Frontal cortex (tissue), 4 donors: Measurements from ENCODE around the gene ANKMY1. TPM values are rescaled to one million over a fixed set of nuclear protein-coding genes. Genes with fewer than 3 reads are reported as not detected.

Experiments used
- DNase-seq, 2 donors: peaks; one replicate each; pipeline ENCODE4 v3.0.0; 2012; ENCODE audit warnings: low spot score in 2 of 2
- FAIRE-seq: peaks from 2 replicates; lab custom pipeline; 2012; peaks lifted over from hg19 to GRCh38; lab: Jason Lieb, UNC
- total RNA-seq: library from RNA; depleted of rRNA; stranded (reverse); fragments of >200 nt; gene quantifications from one replicate; pipeline ENCODE4 v1.2.3, GENCODE V29; 2014
- donor health status: control.
- donor health status: control.
- donor health status: control.

ANKMY1 gene
- total RNA-seq, 1 donor from 2014 or later: 4.9 TPM

DNA sequence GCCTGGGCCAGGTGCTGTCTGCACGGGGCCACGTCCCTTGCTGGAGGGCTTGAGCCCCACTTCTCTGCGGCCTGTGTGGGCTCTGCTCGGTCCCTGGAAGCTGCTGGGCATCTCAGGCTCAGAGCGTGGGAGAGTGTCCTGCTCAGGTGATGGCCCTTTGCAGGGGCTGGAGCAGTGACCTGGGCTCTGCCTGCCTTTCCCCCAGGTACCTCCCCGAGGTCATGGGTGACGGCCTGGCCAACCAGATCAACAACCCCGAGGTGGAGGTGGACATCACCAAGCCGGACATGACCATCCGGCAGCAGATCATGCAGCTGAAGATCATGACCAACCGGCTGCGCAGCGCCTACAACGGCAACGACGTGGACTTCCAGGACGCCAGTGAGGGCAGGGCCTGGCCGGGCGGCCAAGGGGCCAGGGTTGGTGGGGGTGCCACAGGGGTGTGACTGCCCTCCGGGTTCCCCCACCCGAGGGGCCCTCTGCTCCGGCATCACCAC is 92.5 kb downstream of the ANKMY1 start:
- FAIRE-seq: no peak
- DNase-seq: peak in 1 of 2 donors; percentile 16

DNA sequence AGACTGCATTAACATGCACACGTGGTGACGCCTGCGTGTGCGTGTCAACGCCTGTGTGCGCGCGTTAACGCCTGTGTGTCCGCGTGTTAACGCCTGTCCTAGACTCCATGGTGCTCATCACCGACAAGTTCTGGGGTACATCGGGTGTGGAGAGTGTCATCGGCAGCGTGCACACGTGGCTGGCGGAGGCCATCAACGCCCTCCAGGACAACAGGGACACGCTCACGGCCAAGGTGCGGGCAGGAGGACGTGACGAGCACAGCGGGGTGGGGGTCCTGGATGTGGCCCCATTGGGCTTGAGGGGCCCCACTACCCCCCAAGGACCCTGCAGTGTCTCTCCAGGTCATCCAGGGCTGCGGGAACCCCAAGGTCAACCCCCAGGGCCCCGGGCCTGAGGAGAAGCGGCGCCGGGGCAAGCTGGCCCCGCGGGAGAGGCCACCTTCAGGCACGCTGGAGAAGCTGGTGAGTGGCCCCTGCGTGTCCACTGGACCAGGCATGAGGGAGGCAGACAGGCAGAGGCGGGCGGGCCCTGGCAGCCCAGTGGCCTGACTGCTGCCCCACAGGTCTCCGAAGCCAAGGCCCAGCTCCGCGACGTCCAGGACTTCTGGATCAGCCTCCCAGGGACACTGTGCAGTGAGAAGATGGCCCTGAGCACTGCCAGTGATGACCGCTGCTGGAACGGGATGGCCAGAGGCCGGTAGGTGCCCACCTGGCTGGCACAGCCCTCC is 93.1 kb downstream of the ANKMY1 start:
- peak in 1 of 2 donors; percentile 10 for DNase-seq
- no peak for FAIRE-seq

- FAIRE-seq: no peak
- peak in 1 of 2 donors; percentile 10 for DNase-seq
Observed at GRCh38 chr2:240463866-240464481, 93.8 kb downstream of the ANKMY1 start.

- peak in 1 of 2 donors; percentile 14 for DNase-seq
Observed at GRCh38 chr2:240463274-240463865, 94.4 kb downstream of the ANKMY1 start.

DNA sequence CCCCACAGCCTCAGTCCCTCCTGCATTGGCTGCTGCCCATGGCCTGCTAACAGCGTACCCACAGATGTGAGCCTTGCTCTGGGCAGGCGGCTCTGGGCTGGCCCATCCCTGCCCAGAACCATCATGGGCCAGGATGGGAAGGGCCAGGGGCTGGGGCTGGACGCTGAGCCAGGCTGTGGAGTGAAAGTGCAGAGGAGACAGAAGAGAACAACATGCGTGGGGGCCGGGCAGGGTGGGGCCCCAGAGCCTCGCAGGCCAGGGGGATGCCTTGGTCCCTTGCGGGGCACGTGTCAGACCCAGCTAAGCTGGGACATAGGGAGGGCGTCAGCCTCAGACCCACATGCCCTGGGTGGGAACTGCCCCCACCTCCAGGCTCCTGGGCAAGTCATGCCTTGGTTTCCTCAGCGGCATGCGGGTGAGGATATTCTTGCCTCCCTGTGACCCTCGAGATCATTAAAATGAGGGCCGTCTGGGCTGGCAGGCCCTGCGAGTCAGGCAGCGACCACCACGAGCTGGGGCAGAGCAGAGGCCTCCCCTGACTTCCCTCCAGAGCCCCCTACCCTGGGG is 95.0 kb downstream of the ANKMY1 start:
- DNase-seq (peak in 1 of 2 donors; percentile 22), FAIRE-seq (no peak)

More at GRCh38 chr2:240463274-240463865, 94.4 kb downstream of the ANKMY1 start:
- no peak for FAIRE-seq

DNA sequence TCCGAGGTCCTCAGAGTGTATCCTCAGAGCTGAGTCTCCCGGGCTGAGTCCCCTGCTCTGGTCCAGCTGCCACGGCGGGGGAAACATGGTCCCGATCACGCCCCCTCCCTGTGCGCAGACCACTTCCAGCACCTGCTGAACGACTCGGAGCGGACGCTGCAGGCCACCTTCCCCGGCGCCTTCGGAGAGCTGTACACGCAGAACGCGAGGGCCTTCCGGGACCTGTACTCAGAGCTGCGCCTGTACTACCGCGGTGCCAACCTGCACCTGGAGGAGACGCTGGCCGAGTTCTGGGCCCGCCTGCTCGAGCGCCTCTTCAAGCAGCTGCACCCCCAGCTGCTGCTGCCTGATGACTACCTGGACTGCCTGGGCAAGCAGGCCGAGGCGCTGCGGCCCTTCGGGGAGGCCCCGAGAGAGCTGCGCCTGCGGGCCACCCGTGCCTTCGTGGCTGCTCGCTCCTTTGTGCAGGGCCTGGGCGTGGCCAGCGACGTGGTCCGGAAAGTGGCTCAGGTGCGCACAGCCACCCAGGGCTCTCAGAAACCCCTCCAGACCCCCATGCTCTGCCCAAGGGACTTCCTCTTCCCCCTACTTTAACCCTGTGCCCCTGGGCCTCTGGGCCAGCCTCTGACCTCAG is 95.6 kb downstream of the ANKMY1 start:
- FAIRE-seq (no peak), DNase-seq (peak in 1 of 2 donors; percentile 16)

DNA sequence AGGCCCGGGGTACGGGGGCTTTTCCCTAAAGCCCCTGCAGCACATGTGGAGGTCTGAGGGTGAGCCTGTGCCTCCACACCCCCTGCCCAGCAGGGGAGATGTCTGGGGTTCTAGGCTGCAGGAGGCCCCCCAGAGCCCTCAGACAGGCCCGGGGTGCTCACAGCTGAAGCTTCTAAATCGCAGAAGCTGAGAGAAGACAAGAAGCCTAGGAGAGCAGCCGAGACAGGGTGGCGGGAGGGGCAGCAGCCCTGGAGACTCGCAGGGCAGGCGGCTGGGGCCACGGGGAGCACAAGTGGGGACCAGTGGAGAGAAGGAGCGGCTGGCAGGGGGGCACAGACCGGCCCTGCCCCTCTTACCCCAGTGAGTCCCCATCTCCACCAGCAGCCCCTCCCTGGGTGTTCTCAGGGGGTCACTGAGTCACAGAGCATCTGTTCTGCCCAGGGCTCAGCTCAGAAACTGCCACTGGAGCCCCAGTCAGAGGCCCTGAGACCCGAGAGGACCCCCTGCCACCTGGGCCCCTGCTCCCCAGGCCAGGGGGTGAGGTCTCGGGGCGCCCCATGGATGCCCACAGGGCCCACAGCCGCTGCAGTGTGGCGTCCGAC is 96.2 kb downstream of the ANKMY1 start:
- DNase-seq (peak in 1 of 2 donors; percentile 19), FAIRE-seq (no peak)

DNA sequence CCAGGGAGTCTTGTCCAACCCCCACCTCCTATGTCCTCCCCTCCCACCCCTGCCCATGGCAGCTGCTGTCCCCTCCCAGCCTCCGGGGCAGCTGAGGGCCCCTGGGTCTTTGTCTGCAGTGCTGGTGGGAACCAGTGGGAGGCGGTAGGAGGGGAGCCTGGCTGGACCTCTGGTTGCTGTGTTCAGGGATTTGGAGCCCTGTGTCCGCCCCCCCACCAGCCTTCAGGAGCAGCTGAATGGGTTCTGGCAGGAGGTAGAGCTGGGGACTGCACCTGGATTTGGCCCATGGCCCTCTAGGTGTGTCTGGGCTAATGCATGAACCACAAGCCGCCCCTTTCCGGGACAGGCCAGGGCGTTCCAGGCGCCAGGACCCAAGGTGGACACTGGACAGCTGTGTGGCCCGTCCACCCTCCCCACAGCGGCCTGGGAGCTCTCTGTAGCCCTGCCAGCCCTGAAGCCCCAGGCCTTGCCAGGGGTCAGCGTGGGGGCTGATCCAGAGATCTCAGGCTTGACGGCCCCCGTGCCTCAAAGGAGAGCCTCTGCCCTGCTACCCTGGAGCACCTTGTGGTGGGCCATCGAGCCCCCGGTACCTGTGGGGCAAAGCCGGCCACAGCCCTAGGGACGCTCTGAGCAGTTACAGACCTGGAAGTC is 96.9 kb downstream of the ANKMY1 start:
- DNase-seq: peak in 1 of 2 donors; percentile 17
- no peak for FAIRE-seq

DNA sequence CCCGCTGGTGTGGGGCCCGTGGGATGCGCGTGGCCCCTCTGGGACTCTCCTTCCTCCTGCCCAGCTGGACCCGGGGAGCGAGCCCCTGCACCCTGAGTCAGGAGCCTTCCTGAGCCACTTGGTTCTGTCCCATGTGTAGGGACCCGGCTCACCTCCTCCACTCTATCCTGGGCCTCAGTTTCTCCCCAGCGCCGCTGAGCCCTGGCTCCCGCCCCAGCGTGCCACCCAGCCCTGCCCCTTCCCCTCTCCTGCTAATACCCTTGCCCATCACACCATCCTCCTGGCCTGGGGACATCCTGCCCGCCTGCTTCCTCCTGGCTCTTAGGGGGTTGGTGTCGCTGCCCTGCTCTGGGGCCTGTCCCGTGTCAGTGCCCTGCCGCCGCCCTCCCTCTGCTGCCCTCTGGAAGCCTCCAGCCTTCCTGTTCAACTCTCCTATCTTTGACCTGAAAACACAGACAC is 97.5 kb downstream of the ANKMY1 start:
- DNase-seq: no peak

GRCh38 chr2:240459401-240460252 is 98.2 kb downstream of the ANKMY1 start:
- DNase-seq: no peak
- FAIRE-seq: no peak

More for the DNA sequence above, 97.5 kb downstream of the ANKMY1 start:
- FAIRE-seq: no peak

DNA sequence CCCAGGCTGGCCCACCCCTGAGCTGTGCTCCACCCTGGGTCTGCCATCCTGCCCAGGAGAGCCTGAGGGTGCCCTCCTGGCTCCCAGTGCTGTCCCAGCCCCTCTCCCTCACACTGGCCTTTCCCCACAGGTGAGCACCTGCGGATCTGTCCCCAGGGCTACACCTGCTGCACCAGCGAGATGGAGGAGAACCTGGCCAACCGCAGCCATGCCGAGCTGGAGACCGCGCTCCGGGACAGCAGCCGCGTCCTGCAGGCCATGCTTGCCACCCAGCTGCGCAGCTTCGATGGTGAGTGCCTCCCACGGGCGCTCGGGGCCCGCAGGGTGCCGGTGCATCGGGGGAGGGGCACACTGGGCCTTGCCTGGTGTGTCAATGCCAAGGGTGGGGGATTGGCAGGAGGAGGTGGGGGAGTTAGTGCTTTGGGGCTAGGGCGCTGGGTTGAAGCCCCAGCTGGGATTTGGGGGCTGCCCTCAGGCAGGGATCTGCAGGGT is 98.8 kb downstream of the ANKMY1 start:
- DNase-seq (no peak), FAIRE-seq (no peak)

DNA sequence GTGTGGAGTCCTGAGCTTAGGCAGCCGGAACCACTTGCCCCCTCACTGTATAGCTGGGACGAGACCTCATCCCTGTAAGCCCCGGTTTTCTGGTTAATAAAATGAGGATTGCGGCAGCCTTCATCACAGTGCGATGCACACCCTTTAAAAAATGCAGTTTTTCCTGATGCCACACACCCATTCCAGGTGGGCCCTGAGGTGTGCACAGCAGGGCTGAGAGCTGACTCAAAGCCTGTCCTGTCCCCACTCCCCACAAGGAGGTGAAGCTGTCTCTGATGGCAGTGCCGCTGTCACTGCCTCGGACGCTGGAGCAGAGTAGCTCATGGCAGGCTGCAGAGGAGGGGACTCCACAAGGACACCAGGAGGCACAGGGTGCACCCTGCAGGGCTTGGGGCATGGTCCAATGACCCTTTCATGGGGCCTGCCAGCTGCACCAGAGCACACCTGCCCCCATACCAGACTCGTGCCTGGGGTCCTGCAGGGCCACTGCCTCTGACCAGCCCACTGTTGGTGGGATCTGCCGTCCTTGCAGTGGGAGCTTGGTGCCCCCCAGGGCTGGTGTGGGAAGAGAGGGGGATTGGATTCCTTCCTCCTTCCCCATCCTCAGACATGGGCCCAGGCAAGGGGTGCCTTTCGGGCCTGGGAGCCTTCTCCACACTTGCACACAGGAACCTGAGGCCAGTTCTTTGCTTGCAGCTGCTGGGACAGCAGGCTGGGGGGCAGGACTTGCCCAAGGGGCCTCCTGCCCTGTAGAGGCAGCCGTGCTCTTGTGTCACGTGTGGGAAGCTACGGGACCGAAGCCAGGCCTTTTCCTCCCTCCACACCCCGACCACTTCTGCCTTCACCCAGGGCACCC is 99.5 kb downstream of the ANKMY1 start:
- no peak for FAIRE-seq
- DNase-seq: no peak

- no peak for DNase-seq
- FAIRE-seq: no peak
Observed at GRCh38 chr2:240457223-240458043, 100.4 kb downstream of the ANKMY1 start.

DNA sequence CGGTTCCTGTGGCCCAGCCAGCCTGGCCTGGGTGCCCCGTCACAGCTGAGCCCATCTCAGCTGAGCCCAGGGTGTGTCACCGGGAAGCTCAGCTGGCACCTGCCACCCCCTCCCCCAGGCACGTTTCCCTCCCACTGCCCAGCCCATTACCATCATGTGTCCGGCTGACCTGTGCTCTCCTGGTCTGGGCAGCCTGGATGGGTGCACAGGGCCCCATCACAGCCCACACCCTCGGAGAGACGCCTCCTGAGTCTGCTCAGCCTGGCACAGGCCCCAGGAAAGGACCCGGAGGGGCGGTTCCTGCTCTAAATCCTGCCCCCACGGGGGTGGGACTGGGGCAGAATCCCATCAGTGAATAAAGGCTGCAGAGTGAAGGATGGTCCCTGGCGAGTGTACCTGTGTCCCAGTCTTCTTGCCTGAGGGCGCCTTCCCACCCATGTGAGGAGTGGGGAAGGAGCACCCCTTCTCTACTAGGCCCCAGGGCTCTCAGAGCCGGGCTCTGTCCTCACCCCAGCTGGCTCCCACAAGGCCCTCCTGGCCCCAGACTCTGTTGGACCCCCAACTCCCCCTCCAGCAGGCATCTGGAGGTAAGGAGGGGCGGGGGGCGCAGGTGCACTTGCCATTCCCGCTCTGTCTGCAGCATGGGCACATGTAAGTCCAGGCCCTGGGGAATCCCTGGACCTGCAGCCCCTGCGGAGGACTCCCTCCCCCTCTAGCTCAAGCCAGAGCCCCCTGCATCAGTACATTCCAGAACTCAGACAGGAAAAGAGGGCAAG is 101.2 kb downstream of the ANKMY1 start:
- FAIRE-seq (no peak), DNase-seq (no peak)

- DNase-seq (no peak), FAIRE-seq (no peak)
Observed at GRCh38 chr2:240455647-240456446, 101.9 kb downstream of the ANKMY1 start.
